ENCODE data around the gene SLCO2B1. TPM values are rescaled to one million over a fixed set of nuclear protein-coding genes. Genes with fewer than 3 reads are reported as not detected.

Gene SLCO2B1
- total RNA-seq, 2 donors from 2014 or later = 49.0 to 55.8 TPM

Other genes starting within 250 kb of the SLCO2B1 start
- 10 to 100 TPM in 1 of 2 donors, 1 to 10 TPM in 1; 5.3 to 13.8 TPM for gene XRRA1, start 202.0 kb upstream of the SLCO2B1 start, total RNA-seq
- gene SPCS2, start 201.8 kb upstream of the SLCO2B1 start, total RNA-seq = 100 to 1,000 TPM; 124 to 141 TPM
- gene NEU3, start 162.2 kb upstream of the SLCO2B1 start, total RNA-seq = 1 to 10 TPM; 4.8 to 6.6 TPM
- gene OR2AT4, start 54.2 kb upstream of the SLCO2B1 start, total RNA-seq = not detected
- gene TPBGL, start 89.7 kb downstream of the SLCO2B1 start, total RNA-seq = under 1 TPM; 0.21 to 0.42 TPM
- 10 to 100 TPM; 28.4 to 39.4 TPM for gene ARRB1, start 200.6 kb downstream of the SLCO2B1 start, total RNA-seq
- 1,000 to 10,000 TPM; 1,106 to 1,117 TPM for gene RPS3, start 248.4 kb downstream of the SLCO2B1 start, total RNA-seq

All from left cardiac atrium (tissue), 2 donors.